HUDEP-2 (cell line): ENCODE results near the gene CHST13.

Source experiments
- DNase-seq, 76 experiments: peaks; one replicate each; lab custom pipeline; 2025; ENCODE audit not compliant: unreplicated experiment in 76 of 76; lab: John Stamatoyannopoulos, UW

CHST13 gene

GRCh38 chr3:126523745-126524428 lies at the start of gene CHST13:
Gene CHST13 (plus strand): TSS chr3:126524155. CDS start chr3:126524333, 178 bp downstream.
- DNase-seq, result peak in 11 of 76 experiments; percentile 6 to 42 (median 19)

GRCh38 chr3:126474498-126475412 lies 49.2 kb upstream of the CHST13 start:
- DNase-seq, result peak in 48 of 76 experiments; percentile 3 to 57 (median 26)

GRCh38 chr3:126475413-126476114 lies 48.4 kb upstream of the CHST13 start, which contains the start of gene ZXDC:
Gene ZXDC (minus strand): TSS chr3:126475891. CDS start chr3:126475865, 26 bp downstream.
- DNase-seq, result peak in 74 of 76 experiments; percentile 20 to 95 (median 86)

GRCh38 chr3:126476166-126477060 lies 47.5 kb upstream of the CHST13 start:
- DNase-seq, result peak in 29 of 76 experiments; percentile 20 to 79 (median 45)

GRCh38 chr3:126477061-126477380 lies 46.9 kb upstream of the CHST13 start:
- no peak for DNase-seq

GRCh38 chr3:126478581-126479310 lies 45.2 kb upstream of the CHST13 start:
- DNase-seq, result no peak

- DNase-seq, result no peak
Measured at GRCh38 chr3:126479642-126480041, 44.3 kb upstream of the CHST13 start.

GRCh38 chr3:126480206-126480605 lies 43.7 kb upstream of the CHST13 start:
- no peak for DNase-seq

GRCh38 chr3:126480861-126481260 lies 43.1 kb upstream of the CHST13 start:
- DNase-seq, result no peak

- DNase-seq, result peak in 8 of 76 experiments; percentile 4 to 39 (median 22)
Measured at GRCh38 chr3:126481808-126482502, 42.0 kb upstream of the CHST13 start.

GRCh38 chr3:126482503-126483255 lies 41.3 kb upstream of the CHST13 start:
- no peak for DNase-seq

- DNase-seq, result no peak
Measured at GRCh38 chr3:126483321-126483761, 40.6 kb upstream of the CHST13 start.

- no peak for DNase-seq
Measured at GRCh38 chr3:126484148-126484547, 39.8 kb upstream of the CHST13 start.

GRCh38 chr3:126484662-126485061 lies 39.3 kb upstream of the CHST13 start:
- DNase-seq, result no peak

GRCh38 chr3:126485176-126485897 lies 38.6 kb upstream of the CHST13 start:
- no peak for DNase-seq

GRCh38 chr3:126485956-126486355 lies 38.0 kb upstream of the CHST13 start:
- no peak for DNase-seq

GRCh38 chr3:126486360-126486847 lies 37.6 kb upstream of the CHST13 start:
- DNase-seq, result no peak
